Keratinocyte (primary cell): ENCODE data around the gene KRT40. TPM values are rescaled to one million over a fixed set of nuclear protein-coding genes. Genes with fewer than 3 reads are reported as not detected.

ENCODE experiments used
- DNase-seq: peaks from one replicate; pipeline ENCODE4 v3.0.0-alpha.2; 2011; ENCODE audit warnings: low read depth, missing footprints, low spot score
- FAIRE-seq: peaks from 2 replicates; lab custom pipeline; 2011; peaks lifted over from hg19 to GRCh38; lab: Jason Lieb, UNC
- H2AFZ ChIP-seq: 2 replicates; pipeline ENCODE4 v1.6.0; 2012; ENCODE audit warnings: low read length, control low read depth, inconsistent platforms; ENCODE audit not compliant: control insufficient read depth
- H3K27ac ChIP-seq: 2 replicates; pipeline ENCODE4 v1.5.1; 2011; ENCODE audit warnings: low read length; ENCODE audit not compliant: control insufficient read depth, insufficient read depth
- H3K27me3 ChIP-seq: 3 replicates; pipeline ENCODE4 v1.6.0; 2011; ENCODE audit warnings: low read length; ENCODE audit not compliant: control insufficient read depth, insufficient read depth; ENCODE audit errors: extremely low read depth
- H3K36me3 ChIP-seq, 2 experiments: 2 replicates in 1 of 2; 3 replicates in 1 of 2; pipeline ENCODE4 v1.5.1; 2011; ENCODE audit warnings: low read length in 2 of 2, mild to moderate bottlenecking in 1 of 2; ENCODE audit not compliant: control insufficient read depth in 2 of 2, insufficient read depth in 2 of 2; ENCODE audit errors: extremely low read depth in 1 of 2
- H3K4me1 ChIP-seq: 3 replicates; pipeline ENCODE4 v1.5.1; 2011; ENCODE audit warnings: low read length; ENCODE audit not compliant: control insufficient read depth, insufficient read depth; ENCODE audit errors: extremely low read depth
- H3K4me2 ChIP-seq: 3 replicates; pipeline ENCODE4 v1.6.0; 2011; ENCODE audit warnings: low read depth, low read length; ENCODE audit not compliant: control insufficient read depth, insufficient read depth; ENCODE audit errors: extremely low read depth
- H3K4me3 ChIP-seq, 3 experiments: fragments of 200-600 bp in 1 of 3; sonication (generic) in 1 of 3; 2 replicates in 2 of 3; 3 replicates in 1 of 3; pipeline ENCODE4 v1.5.1; 2011 to 2016; ENCODE audit warnings: low read length in 3 of 3, mild to moderate bottlenecking in 3 of 3, control low read depth in 2 of 3, inconsistent platforms in 1 of 3, low read depth in 1 of 3, mixed read lengths in 1 of 3, mixed run types in 1 of 3, moderate library complexity in 1 of 3; ENCODE audit not compliant: control insufficient read depth in 2 of 3, insufficient read depth in 2 of 3; ENCODE audit errors: extremely low read depth in 1 of 3
- H3K79me2 ChIP-seq: 2 replicates; pipeline ENCODE4 v1.6.0; 2012; ENCODE audit warnings: low read length; ENCODE audit not compliant: control insufficient read depth, insufficient read depth
- H3K9ac ChIP-seq: 3 replicates; pipeline ENCODE4 v1.6.0; 2011; ENCODE audit warnings: low read length; ENCODE audit not compliant: control insufficient read depth, insufficient read depth; ENCODE audit errors: extremely low read depth
- H3K9me1 ChIP-seq: 3 replicates; pipeline ENCODE4 v1.6.0; 2011; ENCODE audit warnings: low read length; ENCODE audit not compliant: control insufficient read depth, insufficient read depth; ENCODE audit errors: extremely low read depth
- H3K9me3 ChIP-seq: 2 replicates; pipeline ENCODE4 v1.5.1; 2012; ENCODE audit warnings: low read depth, low read length; ENCODE audit not compliant: control insufficient read depth
- H4K20me1 ChIP-seq: 3 replicates; pipeline ENCODE4 v1.6.0; 2011; ENCODE audit warnings: low read length; ENCODE audit not compliant: control insufficient read depth, insufficient read depth; ENCODE audit errors: extremely low read depth
- EZH2 ChIP-seq: IDR thresholded peaks from one replicate; pipeline ENCODE4 v1.6.1; 2012; ENCODE audit warnings: inconsistent platforms, mild to moderate bottlenecking, low read length, moderate library complexity
- dilution Hi-C: fragments of 300-500 bp; cut with MboI; formaldehyde crosslinking; loops from one replicate; pipeline ENCODE4 v1.7.0; 2020; ENCODE audit warnings: low sequenced_read_pairs; ENCODE audit not compliant: extremely low pct_ligation_motif_present
- polyA plus RNA-seq, 5 experiments: library from polyadenylated mRNA; depleted of rRNA in 3 of 5; stranded (reverse) in 3 of 5; stranded (forward) in 1 of 5; unstranded in 1 of 5; fragments of >200 nt; gene quantifications; 1 replicate in 1 of 5; 2 replicates in 3 of 5; 3 replicates in 1 of 5; pipeline versions ENCODE4 v1.2.1 to v1.2.3, GENCODE V29; 2011 to 2012; ENCODE audit warnings: missing spikeins in 2 of 5, low read depth in 1 of 5, low replicate concordance in 1 of 5
- TF ChIP-seq, protein P1 (sequence below), 3 experiments: IDR thresholded peaks in 1 of 3; conservative IDR thresholded peaks in 1 of 3; optimal IDR thresholded peaks in 1 of 3; 2 replicates in 2 of 3; 3 replicates in 1 of 3; pipeline versions ENCODE3 to v1.5.1; 2011; ENCODE audit warnings: low read length in 3 of 3, mild to moderate bottlenecking in 3 of 3, moderate library complexity in 2 of 3, control low read depth in 1 of 3, inconsistent platforms in 1 of 3; ENCODE audit not compliant: insufficient read depth in 2 of 3; ENCODE audit errors: extremely low read depth in 1 of 3

The KRT40 gene
- polyA plus RNA-seq, 1 donor (not counting 4 experiments of a cell fraction or from before 2014, with no cell fraction given) = 0.03 TPM

GRCh38 chr17:40961591-40961990 is 22.5 kb downstream of the KRT40 start:
- no peak overlapping the region for H3K9ac ChIP-seq
- no peaks in the 10 kb centered on the region for H3K9me3 ChIP-seq
- H2AFZ ChIP-seq = no peak overlapping the region
- H3K27me3 ChIP-seq = no peaks in the 10 kb centered on the region
- dilution Hi-C loops = no loop called here
- no peaks in the 10 kb centered on the region for H3K79me2 ChIP-seq
- FAIRE-seq = no peak
- H3K4me2 ChIP-seq = no peak overlapping the region
- H3K4me3 ChIP-seq = no peak overlapping the region
- no peak for DNase-seq
- H3K9me1 ChIP-seq = no peaks in the 10 kb centered on the region
- H3K4me1 ChIP-seq = peaks cover 30% of the 10 kb centered on the region
- no peaks in the 10 kb centered on the region for H3K36me3 ChIP-seq
- TF ChIP-seq, protein P1, sequence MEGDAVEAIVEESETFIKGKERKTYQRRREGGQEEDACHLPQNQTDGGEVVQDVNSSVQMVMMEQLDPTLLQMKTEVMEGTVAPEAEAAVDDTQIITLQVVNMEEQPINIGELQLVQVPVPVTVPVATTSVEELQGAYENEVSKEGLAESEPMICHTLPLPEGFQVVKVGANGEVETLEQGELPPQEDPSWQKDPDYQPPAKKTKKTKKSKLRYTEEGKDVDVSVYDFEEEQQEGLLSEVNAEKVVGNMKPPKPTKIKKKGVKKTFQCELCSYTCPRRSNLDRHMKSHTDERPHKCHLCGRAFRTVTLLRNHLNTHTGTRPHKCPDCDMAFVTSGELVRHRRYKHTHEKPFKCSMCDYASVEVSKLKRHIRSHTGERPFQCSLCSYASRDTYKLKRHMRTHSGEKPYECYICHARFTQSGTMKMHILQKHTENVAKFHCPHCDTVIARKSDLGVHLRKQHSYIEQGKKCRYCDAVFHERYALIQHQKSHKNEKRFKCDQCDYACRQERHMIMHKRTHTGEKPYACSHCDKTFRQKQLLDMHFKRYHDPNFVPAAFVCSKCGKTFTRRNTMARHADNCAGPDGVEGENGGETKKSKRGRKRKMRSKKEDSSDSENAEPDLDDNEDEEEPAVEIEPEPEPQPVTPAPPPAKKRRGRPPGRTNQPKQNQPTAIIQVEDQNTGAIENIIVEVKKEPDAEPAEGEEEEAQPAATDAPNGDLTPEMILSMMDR (optimal IDR thresholded peaks at IDR 0.05 in 1 of 3, IDR thresholded peaks at IDR 0.05 in 1 of 3, conservative IDR thresholded peaks at IDR 0.05 in 1 of 3; ENCODE audit: extremely low read depth in 1 of 3, insufficient read depth in 2 of 3, low read length in 3 of 3) = no peak
- TF ChIP-seq EZH2 = no peak
- H3K27ac ChIP-seq = no peak overlapping the region
- no peaks in the 10 kb centered on the region for H4K20me1 ChIP-seq

DNA sequence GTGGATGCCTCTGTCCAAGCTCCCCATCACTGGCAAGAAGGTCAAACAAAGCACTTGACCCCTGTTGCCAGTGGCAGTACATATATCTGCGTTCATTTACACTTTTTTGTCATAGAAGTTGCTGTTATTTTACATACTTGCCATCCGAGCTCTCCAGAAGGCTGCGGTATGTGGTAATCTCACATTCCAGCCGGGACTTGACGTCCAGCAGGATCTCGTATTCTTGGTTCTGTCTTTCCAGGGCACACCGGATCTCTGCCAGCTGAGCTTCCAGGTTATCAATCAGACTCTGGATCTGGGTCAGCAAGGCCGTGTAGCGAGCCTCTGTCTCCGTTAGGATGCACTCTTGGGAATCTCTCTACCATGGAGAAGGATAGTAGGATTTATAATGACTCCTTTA is 24.0 kb downstream of the KRT40 start:
- no peaks in the 10 kb centered on the region for H3K79me2 ChIP-seq
- no peak for DNase-seq
- H3K27me3 ChIP-seq = no peaks in the 10 kb centered on the region
- TF ChIP-seq EZH2 = no peak
- TF ChIP-seq, protein P1 (optimal IDR thresholded peaks at IDR 0.05 in 1 of 3, IDR thresholded peaks at IDR 0.05 in 1 of 3, conservative IDR thresholded peaks at IDR 0.05 in 1 of 3; ENCODE audit: extremely low read depth in 1 of 3, insufficient read depth in 2 of 3, low read length in 3 of 3) = no peak
- H3K9ac ChIP-seq = no peak overlapping the region
- H3K4me2 ChIP-seq = no peak overlapping the region
- H3K27ac ChIP-seq = no peak overlapping the region
- peaks cover 38% of the 10 kb centered on the region for H3K4me1 ChIP-seq
- FAIRE-seq = no peak
- H4K20me1 ChIP-seq = no peaks in the 10 kb centered on the region
- no peaks in the 10 kb centered on the region for H3K9me1 ChIP-seq
- dilution Hi-C loops = no loop called here
- no peak overlapping the region for H2AFZ ChIP-seq
- H3K4me3 ChIP-seq = no peak overlapping the region
- H3K9me3 ChIP-seq = no peaks in the 10 kb centered on the region
- H3K36me3 ChIP-seq = no peaks in the 10 kb centered on the region
